ENCODE measurements around the gene KRT9.
"Not testable (repeated sequence)": the region's sequence is repeated elsewhere in the genome, so short reads cannot be mapped to it uniquely, and the experiment has no call there.

Gene KRT9

DNA sequence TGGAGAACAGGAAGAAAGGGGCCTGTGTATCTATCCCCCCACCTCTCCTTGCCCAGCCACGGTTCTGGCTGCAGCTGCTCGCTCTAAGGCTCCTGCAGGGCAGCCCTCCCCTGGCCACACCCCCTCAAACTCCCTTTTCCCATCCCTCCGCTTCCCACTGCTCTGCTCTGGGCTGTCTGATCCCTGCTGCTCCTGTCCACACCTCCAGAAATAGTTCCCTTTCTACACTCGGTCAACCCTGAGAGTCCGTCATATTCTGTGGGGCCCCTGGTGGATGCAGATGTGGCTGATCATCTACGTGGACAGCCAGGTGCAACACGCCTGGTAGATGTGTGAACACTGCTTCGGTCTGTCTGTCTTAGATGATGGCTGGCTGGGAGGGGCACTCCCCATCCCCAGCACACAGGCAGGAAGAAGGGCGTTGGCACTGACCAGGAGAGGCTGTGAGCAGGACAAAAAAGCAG, 24.4 kb downstream of the KRT9 start:
- Histone ChIP-seq H3K27ac (ENCODE audit: low read depth, low read length) (no peak overlapping the region), H3K9ac (ENCODE audit: low read depth in 1 of 2, low read length in 2 of 2) (peak overlapping the region in 1 of 2 donors; percentile 82), H3K27me3 (ENCODE audit: control insufficient read depth in 1 of 2, insufficient read depth in 2 of 2, low read length in 2 of 2) (no peaks in the 10 kb centered on the region), H3K4me3 (ENCODE audit: low read depth in 1 of 2, low read length in 2 of 2) (no peak overlapping the region), H3K36me3 (ENCODE audit: control insufficient read depth in 1 of 2, insufficient read depth in 2 of 2, low read length in 2 of 2) (no peaks in the 10 kb centered on the region), H3K9me3 (ENCODE audit: control insufficient read depth in 1 of 2, low read length in 2 of 2) (no peaks in the 10 kb centered on the region), H3K4me1 (ENCODE audit: control insufficient read depth in 1 of 2, insufficient read depth in 2 of 2, low read length in 2 of 2) (peaks cover 48 to 51% of the 10 kb centered on the region in 2 donors)

DNA sequence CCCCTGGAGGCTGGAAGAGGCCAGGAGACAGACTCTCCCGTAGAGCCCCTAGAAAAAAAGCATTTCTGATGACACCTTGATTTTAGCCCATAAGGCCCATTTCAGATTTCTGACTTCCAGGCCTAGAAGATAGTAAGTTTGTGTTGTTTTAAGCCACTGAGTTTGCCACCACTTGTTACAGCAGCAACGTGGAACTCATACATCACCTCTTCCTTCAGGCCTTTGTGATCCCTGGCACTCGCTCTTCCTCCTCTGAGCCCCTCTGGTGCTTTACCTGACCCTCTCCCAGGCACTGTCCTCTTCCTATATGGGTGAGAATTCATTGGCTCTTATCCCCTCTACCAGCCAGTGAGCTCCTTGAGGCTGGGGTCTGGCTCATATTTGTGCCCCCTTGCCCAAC, 25.0 kb downstream of the KRT9 start:
- peaks cover 50 to 52% of the 10 kb centered on the region in 2 donors for H3K4me1 ChIP-seq (ENCODE audit: control insufficient read depth in 1 of 2, insufficient read depth in 2 of 2, low read length in 2 of 2)
- H3K27ac ChIP-seq (ENCODE audit: low read depth, low read length) = no peak overlapping the region
- H3K9ac ChIP-seq (ENCODE audit: low read depth in 1 of 2, low read length in 2 of 2) = no peak overlapping the region
- no peak overlapping the region for H3K4me3 ChIP-seq (ENCODE audit: low read depth in 1 of 2, low read length in 2 of 2)
- no peaks in the 10 kb centered on the region for H3K27me3 ChIP-seq (ENCODE audit: control insufficient read depth in 1 of 2, insufficient read depth in 2 of 2, low read length in 2 of 2)
- H3K9me3 ChIP-seq (ENCODE audit: control insufficient read depth in 1 of 2, low read length in 2 of 2) = no peaks in the 10 kb centered on the region
- no peaks in the 10 kb centered on the region for H3K36me3 ChIP-seq (ENCODE audit: control insufficient read depth in 1 of 2, insufficient read depth in 2 of 2, low read length in 2 of 2)

DNA sequence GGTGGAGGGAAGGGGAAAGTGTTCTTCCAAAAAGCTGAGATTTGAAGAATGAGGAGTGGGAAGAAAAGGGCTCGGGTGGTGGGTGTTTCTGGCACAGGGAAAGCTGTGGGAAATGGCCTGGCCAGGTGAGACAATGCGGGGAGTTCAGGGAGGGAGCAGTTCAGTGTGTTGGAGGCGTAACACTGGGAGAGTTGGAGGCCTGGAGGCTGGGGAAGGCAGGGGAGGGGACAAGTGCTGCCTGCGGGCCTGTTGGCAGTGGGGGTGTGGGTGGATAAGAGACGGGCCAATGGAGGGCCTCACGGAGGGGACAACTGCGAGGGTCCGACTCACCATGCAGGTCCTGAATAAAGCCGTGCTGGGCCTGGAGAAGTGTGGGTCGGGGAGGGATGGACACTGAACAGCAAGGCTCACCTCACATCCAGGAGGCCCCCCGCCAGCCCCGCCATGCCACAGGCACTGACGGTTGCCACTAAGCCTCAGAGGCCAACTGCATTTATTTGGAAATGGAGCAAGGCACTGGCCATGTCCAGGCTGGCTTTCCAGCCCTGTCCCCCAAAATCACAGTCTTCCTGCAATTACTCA, 25.9 kb downstream of the KRT9 start:
- no peak overlapping the region for H3K4me3 ChIP-seq (ENCODE audit: low read depth in 1 of 2, low read length in 2 of 2)
- H3K27ac ChIP-seq (ENCODE audit: low read depth, low read length) = no peak overlapping the region
- H3K9ac ChIP-seq (ENCODE audit: low read depth in 1 of 2, low read length in 2 of 2) = no peak overlapping the region
- no peaks in the 10 kb centered on the region for H3K27me3 ChIP-seq (ENCODE audit: control insufficient read depth in 1 of 2, insufficient read depth in 2 of 2, low read length in 2 of 2)
- peaks cover 59 to 61% of the 10 kb centered on the region in 2 donors for H3K4me1 ChIP-seq (ENCODE audit: control insufficient read depth in 1 of 2, insufficient read depth in 2 of 2, low read length in 2 of 2)
- H3K9me3 ChIP-seq (ENCODE audit: control insufficient read depth in 1 of 2, low read length in 2 of 2) = no peaks in the 10 kb centered on the region
- no peaks in the 10 kb centered on the region for H3K36me3 ChIP-seq (ENCODE audit: control insufficient read depth in 1 of 2, insufficient read depth in 2 of 2, low read length in 2 of 2)

DNA sequence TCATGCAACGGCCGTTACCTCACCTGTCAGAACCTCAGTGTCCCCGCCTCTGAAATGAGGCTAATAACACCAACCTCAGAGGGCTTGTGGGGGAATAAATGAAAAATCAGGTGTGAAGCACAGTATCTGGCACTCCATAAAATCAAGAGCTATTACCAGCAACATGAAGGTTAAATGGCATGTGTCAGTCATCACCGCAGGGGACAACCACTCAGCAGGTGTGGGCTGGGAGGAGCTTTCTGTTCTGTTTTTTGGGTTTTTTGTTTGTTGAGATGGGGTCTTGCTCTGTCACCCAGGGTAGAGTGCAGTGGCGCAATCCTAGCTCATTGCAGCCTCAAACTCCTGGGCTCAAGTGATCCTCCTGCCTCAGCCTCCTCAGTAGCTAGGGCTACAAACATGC, 26.9 kb downstream of the KRT9 start:
- H3K9ac ChIP-seq (ENCODE audit: low read depth in 1 of 2, low read length in 2 of 2) = no peak overlapping the region
- H3K36me3 ChIP-seq (ENCODE audit: control insufficient read depth in 1 of 2, insufficient read depth in 2 of 2, low read length in 2 of 2) = no peaks in the 10 kb centered on the region
- peaks cover 57 to 62% of the 10 kb centered on the region in 2 donors for H3K4me1 ChIP-seq (ENCODE audit: control insufficient read depth in 1 of 2, insufficient read depth in 2 of 2, low read length in 2 of 2)
- H3K4me3 ChIP-seq (ENCODE audit: low read depth in 1 of 2, low read length in 2 of 2) = no peak overlapping the region
- no peaks in the 10 kb centered on the region for H3K9me3 ChIP-seq (ENCODE audit: control insufficient read depth in 1 of 2, low read length in 2 of 2)
- H3K27ac ChIP-seq (ENCODE audit: low read depth, low read length) = no peak overlapping the region
- H3K27me3 ChIP-seq (ENCODE audit: control insufficient read depth in 1 of 2, insufficient read depth in 2 of 2, low read length in 2 of 2) = no peaks in the 10 kb centered on the region

DNA sequence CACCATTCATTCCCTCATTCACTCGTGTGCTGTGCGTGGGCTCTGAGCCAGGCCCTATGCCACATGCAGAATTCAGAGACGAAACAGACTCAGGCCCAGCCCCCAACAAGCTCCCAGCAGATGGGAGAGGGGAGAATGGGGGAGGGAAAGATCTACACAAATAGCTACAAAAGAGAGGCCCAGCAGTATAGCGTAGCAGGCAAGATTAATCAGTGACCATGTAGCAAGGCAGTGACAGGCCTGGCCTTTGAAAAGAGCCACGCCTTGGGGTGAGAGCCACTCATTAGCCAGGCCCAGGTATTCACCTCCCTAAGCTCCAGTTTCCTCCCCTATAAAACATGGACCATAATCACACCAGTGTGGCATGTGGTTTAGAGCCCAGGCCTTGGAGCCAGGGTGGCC, 27.4 kb downstream of the KRT9 start:
- Histone ChIP-seq H3K27me3 (ENCODE audit: control insufficient read depth in 1 of 2, insufficient read depth in 2 of 2, low read length in 2 of 2) (no peaks in the 10 kb centered on the region), H3K9ac (ENCODE audit: low read depth in 1 of 2, low read length in 2 of 2) (peak overlapping the region in 1 of 2 donors; percentile 9), H3K4me3 (ENCODE audit: low read depth in 1 of 2, low read length in 2 of 2) (no peak overlapping the region), H3K4me1 (ENCODE audit: control insufficient read depth in 1 of 2, insufficient read depth in 2 of 2, low read length in 2 of 2) (peaks cover 53 to 58% of the 10 kb centered on the region in 2 donors), H3K9me3 (ENCODE audit: control insufficient read depth in 1 of 2, low read length in 2 of 2) (no peaks in the 10 kb centered on the region), H3K27ac (ENCODE audit: low read depth, low read length) (peak overlapping the region; percentile 58), H3K36me3 (ENCODE audit: control insufficient read depth in 1 of 2, insufficient read depth in 2 of 2, low read length in 2 of 2) (no peaks in the 10 kb centered on the region)

DNA sequence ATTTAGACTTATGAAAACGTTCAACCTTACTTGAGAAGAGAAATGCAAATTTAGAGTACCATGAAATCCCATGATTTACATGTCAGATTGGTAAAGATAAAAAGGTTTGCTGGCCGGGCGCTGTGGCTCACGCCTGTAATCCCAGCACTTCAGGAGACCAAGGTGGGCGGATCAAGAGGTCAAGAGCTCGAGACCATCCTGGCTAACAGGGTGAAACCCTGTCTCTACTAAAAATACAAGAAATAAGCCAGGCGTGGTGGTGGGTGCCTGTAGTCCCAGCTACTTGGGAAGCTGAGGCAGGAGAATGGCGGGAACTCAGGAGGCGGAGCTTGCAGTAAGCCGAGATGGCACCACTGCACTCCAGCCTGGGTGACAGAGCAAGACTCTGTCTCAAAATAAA, 29.1 kb downstream of the KRT9 start:
- not testable (repeated sequence) for H3K36me3 ChIP-seq (ENCODE audit: control insufficient read depth in 1 of 2, insufficient read depth in 2 of 2, low read length in 2 of 2); H3K27me3 ChIP-seq (ENCODE audit: control insufficient read depth in 1 of 2, insufficient read depth in 2 of 2, low read length in 2 of 2); H3K27ac ChIP-seq (ENCODE audit: low read depth, low read length); H3K9ac ChIP-seq (ENCODE audit: low read depth in 1 of 2, low read length in 2 of 2); H3K9me3 ChIP-seq (ENCODE audit: control insufficient read depth in 1 of 2, low read length in 2 of 2); H3K4me3 ChIP-seq (ENCODE audit: low read depth in 1 of 2, low read length in 2 of 2)
- H3K4me1 ChIP-seq (ENCODE audit: control insufficient read depth in 1 of 2, insufficient read depth in 2 of 2, low read length in 2 of 2) = peaks cover 36 to 42% of the 10 kb centered on the region in 2 donors

DNA sequence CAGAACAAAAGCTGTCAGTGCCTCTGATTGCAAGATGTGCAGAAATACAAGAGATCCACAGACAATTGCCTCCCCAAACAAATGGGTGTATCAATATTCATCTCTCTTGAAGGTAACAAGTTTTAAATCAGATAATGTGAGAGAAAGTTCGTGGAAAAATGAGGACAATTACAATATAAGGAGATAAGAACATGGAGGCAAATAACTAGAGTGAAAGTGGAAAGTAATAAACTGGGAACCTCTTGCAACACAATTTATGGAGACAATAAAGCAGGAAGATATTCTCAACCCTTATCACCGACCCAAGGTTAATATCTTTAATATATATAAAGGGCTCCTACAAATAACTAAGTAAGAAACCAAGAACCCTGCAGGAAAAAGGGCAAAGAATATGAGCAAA, 29.5 kb downstream of the KRT9 start:
- H3K27me3 ChIP-seq (ENCODE audit: control insufficient read depth in 1 of 2, insufficient read depth in 2 of 2, low read length in 2 of 2) = no peaks in the 10 kb centered on the region
- H3K27ac ChIP-seq (ENCODE audit: low read depth, low read length) = no peak overlapping the region
- no peak overlapping the region for H3K4me3 ChIP-seq (ENCODE audit: low read depth in 1 of 2, low read length in 2 of 2)
- H3K36me3 ChIP-seq (ENCODE audit: control insufficient read depth in 1 of 2, insufficient read depth in 2 of 2, low read length in 2 of 2) = no peaks in the 10 kb centered on the region
- peaks cover 31 to 38% of the 10 kb centered on the region in 2 donors for H3K4me1 ChIP-seq (ENCODE audit: control insufficient read depth in 1 of 2, insufficient read depth in 2 of 2, low read length in 2 of 2)
- no peaks in the 10 kb centered on the region for H3K9me3 ChIP-seq (ENCODE audit: control insufficient read depth in 1 of 2, low read length in 2 of 2)
- H3K9ac ChIP-seq (ENCODE audit: low read depth in 1 of 2, low read length in 2 of 2) = no peak overlapping the region

DNA sequence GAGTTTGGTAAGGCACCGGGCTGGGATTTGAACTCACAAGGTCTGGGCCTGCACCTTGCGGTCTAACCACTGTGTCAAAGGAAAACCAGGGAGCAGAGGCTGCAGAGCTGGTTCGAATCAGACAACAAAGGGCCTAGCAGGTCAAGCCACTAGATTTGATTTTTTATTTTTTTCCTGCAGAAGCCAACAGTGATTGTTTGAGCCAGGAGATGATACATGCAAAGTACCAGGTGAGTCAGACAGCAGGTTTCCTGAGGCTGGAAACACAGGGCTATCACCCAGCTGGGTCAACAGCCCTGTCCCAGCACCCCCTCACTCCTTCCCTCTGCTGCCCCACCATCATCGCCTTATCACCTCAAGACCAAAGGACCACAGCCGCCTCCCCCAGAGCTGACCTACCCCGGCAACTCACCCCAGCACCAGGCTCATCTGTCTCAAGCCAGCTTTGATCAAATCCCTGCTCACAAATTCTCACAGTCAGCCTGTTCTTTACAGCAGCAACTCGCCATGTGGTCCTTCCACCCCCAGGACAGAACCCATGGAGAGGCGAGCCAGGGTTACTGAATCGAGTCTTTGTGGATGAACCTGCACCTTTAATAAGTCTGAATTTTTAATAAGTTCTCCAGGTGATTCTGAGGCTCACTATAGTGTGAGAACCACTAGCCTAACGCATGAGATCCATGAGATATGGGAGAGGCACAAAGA, 30.8 kb downstream of the KRT9 start:
- no peak overlapping the region for H3K4me3 ChIP-seq (ENCODE audit: low read depth in 1 of 2, low read length in 2 of 2)
- no peak overlapping the region for H3K9ac ChIP-seq (ENCODE audit: low read depth in 1 of 2, low read length in 2 of 2)
- H3K27ac ChIP-seq (ENCODE audit: low read depth, low read length) = no peak overlapping the region
- H3K4me1 ChIP-seq (ENCODE audit: control insufficient read depth in 1 of 2, insufficient read depth in 2 of 2, low read length in 2 of 2) = peaks cover 30 to 33% of the 10 kb centered on the region in 2 donors
- peaks cover 0 to 1% of the 10 kb centered on the region in 2 donors for H3K27me3 ChIP-seq (ENCODE audit: control insufficient read depth in 1 of 2, insufficient read depth in 2 of 2, low read length in 2 of 2)
- no peaks in the 10 kb centered on the region for H3K36me3 ChIP-seq (ENCODE audit: control insufficient read depth in 1 of 2, insufficient read depth in 2 of 2, low read length in 2 of 2)
- H3K9me3 ChIP-seq (ENCODE audit: control insufficient read depth in 1 of 2, low read length in 2 of 2) = no peaks in the 10 kb centered on the region

DNA sequence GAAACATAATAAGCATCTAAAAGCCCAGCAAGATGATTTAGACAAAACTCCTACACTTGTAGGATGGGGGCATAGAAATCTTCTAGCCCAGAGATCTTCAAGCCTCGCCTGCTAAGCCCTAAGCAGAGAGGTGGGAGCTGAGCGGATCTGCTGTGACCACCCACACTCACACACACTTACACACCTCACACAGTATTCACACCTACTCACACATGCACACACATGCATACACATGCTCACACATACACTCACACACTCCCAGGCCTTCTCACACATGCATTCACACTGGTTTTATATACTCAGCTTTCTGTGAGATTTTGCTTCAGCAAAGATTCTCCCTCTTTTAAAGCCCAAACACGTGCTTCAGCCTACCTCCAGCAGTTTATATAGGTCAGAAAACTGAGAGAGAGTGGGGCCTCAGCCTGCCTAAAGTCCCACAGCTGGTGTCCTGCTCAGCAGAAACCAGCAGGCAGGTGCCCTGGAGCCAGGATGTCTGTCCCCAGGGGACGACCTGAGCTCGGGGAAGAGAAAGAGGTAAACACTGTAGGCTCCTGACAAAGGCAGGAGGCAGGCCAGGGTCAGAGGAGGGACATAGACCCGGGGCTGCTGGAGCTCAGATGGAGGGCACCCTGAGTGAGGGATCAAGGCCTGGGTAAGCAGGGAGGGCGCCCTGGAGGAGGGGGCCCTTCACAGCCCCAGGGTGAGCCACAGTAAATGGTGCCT, 31.7 kb downstream of the KRT9 start:
- H3K36me3 ChIP-seq (ENCODE audit: control insufficient read depth in 1 of 2, insufficient read depth in 2 of 2, low read length in 2 of 2) = no peaks in the 10 kb centered on the region
- no peak overlapping the region for H3K27ac ChIP-seq (ENCODE audit: low read depth, low read length)
- H3K4me3 ChIP-seq (ENCODE audit: low read depth in 1 of 2, low read length in 2 of 2) = no peak overlapping the region
- peaks cover 0 to 3% of the 10 kb centered on the region in 2 donors for H3K27me3 ChIP-seq (ENCODE audit: control insufficient read depth in 1 of 2, insufficient read depth in 2 of 2, low read length in 2 of 2)
- no peaks in the 10 kb centered on the region for H3K9me3 ChIP-seq (ENCODE audit: control insufficient read depth in 1 of 2, low read length in 2 of 2)
- H3K9ac ChIP-seq (ENCODE audit: low read depth in 1 of 2, low read length in 2 of 2) = no peak overlapping the region
- peaks cover 36 to 39% of the 10 kb centered on the region in 2 donors for H3K4me1 ChIP-seq (ENCODE audit: control insufficient read depth in 1 of 2, insufficient read depth in 2 of 2, low read length in 2 of 2)

DNA sequence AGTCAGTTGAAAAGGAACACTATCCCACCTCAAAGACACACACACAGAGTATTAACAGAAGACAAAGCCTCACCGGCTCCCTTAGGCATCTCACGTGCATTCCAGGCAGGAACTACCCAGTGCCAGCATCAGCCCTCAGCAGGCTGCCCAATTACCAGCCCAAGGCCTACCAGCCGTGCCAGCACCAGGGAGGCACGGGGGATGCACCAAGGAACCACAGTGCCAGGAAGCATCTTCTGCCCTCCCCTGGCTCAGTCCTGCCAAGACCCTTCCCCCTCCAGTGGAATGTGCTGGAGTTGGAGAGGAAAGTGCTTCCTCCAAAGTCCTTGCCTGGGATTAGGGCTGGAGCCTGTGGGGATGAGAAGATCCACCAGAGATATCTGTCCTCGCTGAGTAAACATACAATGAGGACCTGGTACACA, 32.8 kb downstream of the KRT9 start:
- no peaks in the 10 kb centered on the region for H3K9me3 ChIP-seq (ENCODE audit: control insufficient read depth in 1 of 2, low read length in 2 of 2)
- H3K36me3 ChIP-seq (ENCODE audit: control insufficient read depth in 1 of 2, insufficient read depth in 2 of 2, low read length in 2 of 2) = no peaks in the 10 kb centered on the region
- peaks cover 27 to 30% of the 10 kb centered on the region in 2 donors for H3K4me1 ChIP-seq (ENCODE audit: control insufficient read depth in 1 of 2, insufficient read depth in 2 of 2, low read length in 2 of 2)
- no peak overlapping the region for H3K9ac ChIP-seq (ENCODE audit: low read depth in 1 of 2, low read length in 2 of 2)
- no peak overlapping the region for H3K27ac ChIP-seq (ENCODE audit: low read depth, low read length)
- H3K4me3 ChIP-seq (ENCODE audit: low read depth in 1 of 2, low read length in 2 of 2) = no peak overlapping the region
- peaks cover 0 to 3% of the 10 kb centered on the region in 2 donors for H3K27me3 ChIP-seq (ENCODE audit: control insufficient read depth in 1 of 2, insufficient read depth in 2 of 2, low read length in 2 of 2)
